GM12865 (cell line): Measurements from ENCODE around the gene MCOLN3.

Experiments
- DNase-seq: peaks from one replicate; pipeline ENCODE4 v3.0.0; 2010; ENCODE audit warnings: low read depth
- H3K4me3 ChIP-seq: 2 replicates; pipeline ENCODE4 v1.5.1; 2011; ENCODE audit warnings: mild to moderate bottlenecking, low read depth, low read length, control low read depth
- TF ChIP-seq, protein P1 (sequence below): IDR thresholded peaks from 2 replicates; pipeline ENCODE4 v1.5.1; 2011; ENCODE audit warnings: low read length, control low read depth, low read depth, inconsistent platforms; ENCODE audit not compliant: insufficient read depth; ENCODE audit errors: missing control alignments

Gene MCOLN3

DNA sequence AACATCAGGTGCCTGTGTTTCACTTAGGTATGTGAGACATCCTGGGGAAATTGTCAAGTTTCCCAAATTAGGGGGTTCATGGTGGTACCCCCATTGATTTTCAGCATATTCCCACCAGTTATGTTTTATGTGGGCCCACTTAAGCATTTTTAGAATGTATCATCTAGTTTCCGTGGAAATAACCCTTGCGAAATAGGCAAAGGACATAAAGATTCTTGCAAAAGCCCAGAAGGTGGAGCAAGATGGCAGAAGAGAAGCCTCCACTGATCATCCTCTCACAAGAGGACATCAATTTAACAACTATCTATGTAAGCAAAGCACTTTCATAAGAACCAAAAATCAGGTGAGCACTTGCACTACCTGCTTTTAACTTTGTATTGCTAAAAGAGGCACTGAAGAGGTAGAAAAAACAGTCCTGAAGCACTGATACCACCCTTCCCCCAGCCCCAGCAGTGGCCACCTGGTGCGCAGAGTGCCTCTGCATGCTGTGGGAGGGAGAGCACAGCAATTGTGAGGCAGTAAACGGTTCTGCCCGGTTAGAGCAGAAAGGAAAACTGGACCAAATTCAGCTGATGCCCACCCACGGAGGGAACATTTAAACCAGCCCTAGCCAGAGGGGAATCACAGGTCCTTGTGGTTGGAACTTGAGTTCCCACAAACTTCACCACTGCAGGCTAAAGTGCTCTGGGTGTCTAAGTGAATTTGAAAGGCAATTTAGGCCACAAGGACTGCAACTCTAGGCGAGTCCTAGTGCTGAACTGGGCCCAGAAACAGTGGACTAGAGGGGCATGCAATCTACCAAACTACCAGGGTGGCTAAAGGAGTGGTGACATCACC is 74.6 kb downstream of the MCOLN3 start:
- peak overlapping the region; percentile 18 for H3K4me3 ChIP-seq
- TF ChIP-seq, protein P1, sequence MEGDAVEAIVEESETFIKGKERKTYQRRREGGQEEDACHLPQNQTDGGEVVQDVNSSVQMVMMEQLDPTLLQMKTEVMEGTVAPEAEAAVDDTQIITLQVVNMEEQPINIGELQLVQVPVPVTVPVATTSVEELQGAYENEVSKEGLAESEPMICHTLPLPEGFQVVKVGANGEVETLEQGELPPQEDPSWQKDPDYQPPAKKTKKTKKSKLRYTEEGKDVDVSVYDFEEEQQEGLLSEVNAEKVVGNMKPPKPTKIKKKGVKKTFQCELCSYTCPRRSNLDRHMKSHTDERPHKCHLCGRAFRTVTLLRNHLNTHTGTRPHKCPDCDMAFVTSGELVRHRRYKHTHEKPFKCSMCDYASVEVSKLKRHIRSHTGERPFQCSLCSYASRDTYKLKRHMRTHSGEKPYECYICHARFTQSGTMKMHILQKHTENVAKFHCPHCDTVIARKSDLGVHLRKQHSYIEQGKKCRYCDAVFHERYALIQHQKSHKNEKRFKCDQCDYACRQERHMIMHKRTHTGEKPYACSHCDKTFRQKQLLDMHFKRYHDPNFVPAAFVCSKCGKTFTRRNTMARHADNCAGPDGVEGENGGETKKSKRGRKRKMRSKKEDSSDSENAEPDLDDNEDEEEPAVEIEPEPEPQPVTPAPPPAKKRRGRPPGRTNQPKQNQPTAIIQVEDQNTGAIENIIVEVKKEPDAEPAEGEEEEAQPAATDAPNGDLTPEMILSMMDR, result peak; percentile 6
- DNase-seq, result peak; percentile 61

DNA sequence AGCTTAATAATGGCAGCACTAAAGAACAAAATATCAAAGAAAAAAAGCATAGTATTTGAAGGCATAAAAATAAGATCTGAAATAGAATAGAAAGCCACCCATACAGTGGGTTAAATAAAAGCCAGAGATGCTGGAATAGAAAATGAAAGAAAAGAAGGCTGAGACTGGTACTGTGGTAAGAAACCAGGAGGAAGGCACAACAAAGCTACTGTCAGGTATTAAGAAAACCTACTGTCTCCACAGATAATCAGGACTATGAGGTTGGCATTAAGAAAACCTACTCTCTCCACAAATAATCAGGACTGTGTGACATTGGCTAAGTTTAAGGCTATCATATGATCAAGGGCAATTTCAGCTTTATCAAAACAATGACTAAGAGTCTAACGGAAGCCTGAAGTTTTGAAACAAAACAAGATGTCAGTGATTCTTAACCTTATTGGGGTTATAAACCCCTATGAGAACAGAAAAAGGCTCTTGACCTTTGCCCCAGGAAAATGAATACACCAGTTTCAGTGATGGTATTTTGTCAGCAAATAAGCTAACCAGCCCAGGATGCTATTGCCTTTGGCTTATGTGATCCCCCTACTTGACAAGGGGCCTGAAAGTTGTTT is 75.8 kb downstream of the MCOLN3 start:
- DNase-seq, result peak; percentile 50
- peak overlapping the region; percentile 26 for H3K4me3 ChIP-seq
- TF ChIP-seq, protein P1, result no peak

DNA sequence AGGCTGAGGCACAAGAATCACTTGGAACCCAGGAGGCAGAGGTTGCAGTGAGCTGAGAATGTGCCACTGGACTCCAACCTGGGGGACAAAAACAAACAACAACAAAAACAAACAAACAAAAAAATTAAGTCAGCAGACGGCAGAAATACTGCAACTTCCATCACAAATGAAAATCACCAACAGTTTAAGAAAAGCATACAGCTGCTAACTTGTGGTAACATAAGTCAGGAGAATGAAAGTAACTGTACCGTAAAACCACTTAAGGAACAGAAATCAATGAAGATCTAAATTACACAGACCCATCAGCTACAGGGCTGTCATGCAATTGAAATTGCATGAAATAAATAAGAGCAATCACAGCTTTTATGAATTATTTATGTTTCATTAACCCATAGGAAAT is 76.3 kb downstream of the MCOLN3 start:
- TF ChIP-seq, protein P1, result no peak
- DNase-seq, result peak; percentile 69
- H3K4me3 ChIP-seq, result peak overlapping the region; percentile 26

DNA sequence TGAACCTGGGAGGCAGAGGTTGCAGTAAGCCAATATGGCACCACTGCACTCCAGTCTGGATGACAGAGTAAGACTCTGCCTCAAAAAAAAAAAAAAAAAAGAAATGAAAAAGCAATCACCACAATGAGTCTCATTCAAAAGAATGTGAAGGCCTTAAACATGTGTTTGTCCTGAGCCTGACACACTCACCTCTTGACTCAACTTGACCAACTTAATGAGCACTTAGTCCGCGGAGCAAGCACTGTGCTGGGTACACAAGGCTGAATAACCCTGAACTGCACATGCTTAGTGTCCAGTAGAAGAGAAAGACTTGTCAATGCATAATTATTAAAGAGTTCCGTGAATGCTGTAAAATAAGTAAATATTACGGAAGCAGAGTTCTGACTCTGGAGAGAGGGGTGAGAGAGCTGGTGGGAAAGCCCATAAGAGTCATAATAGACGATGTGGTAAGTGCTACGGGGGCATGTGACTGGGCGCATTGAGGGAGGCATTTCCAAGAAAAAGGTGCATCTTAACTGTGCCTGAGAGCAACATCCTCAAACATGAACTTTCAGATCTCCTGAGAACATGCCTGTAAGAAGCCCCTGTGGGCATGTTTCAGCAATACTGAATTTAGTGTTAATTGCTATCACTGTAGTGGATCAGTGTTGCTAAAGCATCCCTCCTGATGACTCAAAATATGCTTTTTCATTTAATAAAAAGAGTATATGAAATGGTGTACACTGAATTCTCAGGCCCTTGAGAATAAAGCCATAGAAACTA is 78.6 kb downstream of the MCOLN3 start:
- TF ChIP-seq, protein P1, result no peak
- DNase-seq, result peak; percentile 92
- H3K4me3 ChIP-seq, result no peak overlapping the region

DNA sequence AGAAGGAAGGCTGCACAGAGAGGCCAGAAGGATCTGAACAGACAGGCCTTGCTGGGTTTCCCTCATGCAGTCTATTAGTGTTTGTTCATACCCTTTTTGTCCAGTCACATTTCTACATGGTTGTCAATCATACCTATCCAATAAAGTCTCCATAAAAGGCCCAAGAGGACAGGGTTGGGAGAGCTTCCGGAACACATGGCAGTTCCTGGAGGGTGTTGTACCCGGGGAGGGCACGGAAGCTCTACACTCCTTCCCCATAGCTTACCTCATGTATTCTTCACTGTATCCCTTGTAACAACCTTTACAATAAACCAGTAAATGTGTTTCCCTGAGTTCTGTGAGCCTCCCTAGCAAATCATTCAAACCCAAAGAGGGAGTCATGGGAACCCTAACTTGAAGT is 79.4 kb downstream of the MCOLN3 start:
- H3K4me3 ChIP-seq, result no peak overlapping the region
- DNase-seq, result no peak

DNA sequence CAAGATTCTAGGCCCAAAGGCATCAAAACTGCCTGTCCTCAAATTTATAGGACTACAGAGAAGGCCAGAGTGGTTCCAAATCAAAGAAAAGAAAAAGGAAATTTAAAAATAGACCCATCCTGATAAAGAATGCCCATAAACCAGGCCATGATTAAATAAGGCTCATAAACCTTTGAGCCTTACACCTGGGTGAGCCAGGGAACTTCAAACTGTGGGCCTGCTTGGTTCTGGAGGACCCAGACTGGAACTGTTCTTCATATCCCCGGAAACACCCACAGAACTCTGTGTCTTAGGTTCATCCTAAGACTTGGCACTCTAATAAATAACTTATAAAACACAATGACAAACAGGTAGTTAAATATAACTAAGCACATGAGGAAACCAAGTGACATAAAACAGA is 80.2 kb downstream of the MCOLN3 start:
- TF ChIP-seq, protein P1, result no peak
- H3K4me3 ChIP-seq, result no peak overlapping the region
- DNase-seq, result no peak

More for the DNA sequence above, 79.4 kb downstream of the MCOLN3 start:
- TF ChIP-seq, protein P1, result no peak
